NCI-H1694 treated with DMSO at 0.1 percent for 48 hours (cell line): Measurements from ENCODE around the gene TBL1X.
"Not testable (repeated sequence)": the region's sequence is repeated elsewhere in the genome, so short reads cannot be mapped to it uniquely, and the experiment has no call there.

Experiments
- DNase-seq: peaks from one replicate; lab custom pipeline; 2025; lab: John Stamatoyannopoulos, UW

The TBL1X gene

GRCh38 chrX:9765737-9766097 is 300.9 kb downstream of the TBL1X start, which contains the start of gene GPR143:
GPR143 (minus strand) TSS chrX:9765847; CDS start chrX:9765817, 30 bp downstream.
- DNase-seq = no peak

- no peak for DNase-seq
Measured at GRCh38 chrX:9767375-9767774, 302.5 kb downstream of the TBL1X start.

- not testable (repeated sequence) for DNase-seq
Measured at GRCh38 chrX:9768321-9768839, 303.5 kb downstream of the TBL1X start.

GRCh38 chrX:9770319-9770718 is 305.5 kb downstream of the TBL1X start:
- no peak for DNase-seq

- DNase-seq = no peak
Measured at GRCh38 chrX:9772943-9773342, 308.1 kb downstream of the TBL1X start.

GRCh38 chrX:9775930-9776329 is 311.1 kb downstream of the TBL1X start:
- DNase-seq = no peak

- no peak for DNase-seq
Measured at GRCh38 chrX:9781941-9782340, 317.1 kb downstream of the TBL1X start.

GRCh38 chrX:9784332-9784731 is 319.5 kb downstream of the TBL1X start:
- no peak for DNase-seq

- no peak for DNase-seq
Measured at GRCh38 chrX:9785254-9785943, 320.5 kb downstream of the TBL1X start.

- DNase-seq = no peak
Measured at GRCh38 chrX:9785944-9786797, 321.3 kb downstream of the TBL1X start, which contains the start of gene SHROOM2. SHROOM2 (plus strand) TSS chrX:9786429; CDS start chrX:9786546, 117 bp downstream.

GRCh38 chrX:9786798-9787635 is 322.2 kb downstream of the TBL1X start:
- no peak for DNase-seq

GRCh38 chrX:9788911-9789310 is 324.1 kb downstream of the TBL1X start:
- DNase-seq = no peak

GRCh38 chrX:9789555-9789954 is 324.7 kb downstream of the TBL1X start:
- DNase-seq = no peak
